ENCODE results near the gene ZMYND15.
"Not testable (repeated sequence)": the region's sequence is repeated elsewhere in the genome, so short reads cannot be mapped to it uniquely, and the experiment has no call there.

ZMYND15 gene, protein sequence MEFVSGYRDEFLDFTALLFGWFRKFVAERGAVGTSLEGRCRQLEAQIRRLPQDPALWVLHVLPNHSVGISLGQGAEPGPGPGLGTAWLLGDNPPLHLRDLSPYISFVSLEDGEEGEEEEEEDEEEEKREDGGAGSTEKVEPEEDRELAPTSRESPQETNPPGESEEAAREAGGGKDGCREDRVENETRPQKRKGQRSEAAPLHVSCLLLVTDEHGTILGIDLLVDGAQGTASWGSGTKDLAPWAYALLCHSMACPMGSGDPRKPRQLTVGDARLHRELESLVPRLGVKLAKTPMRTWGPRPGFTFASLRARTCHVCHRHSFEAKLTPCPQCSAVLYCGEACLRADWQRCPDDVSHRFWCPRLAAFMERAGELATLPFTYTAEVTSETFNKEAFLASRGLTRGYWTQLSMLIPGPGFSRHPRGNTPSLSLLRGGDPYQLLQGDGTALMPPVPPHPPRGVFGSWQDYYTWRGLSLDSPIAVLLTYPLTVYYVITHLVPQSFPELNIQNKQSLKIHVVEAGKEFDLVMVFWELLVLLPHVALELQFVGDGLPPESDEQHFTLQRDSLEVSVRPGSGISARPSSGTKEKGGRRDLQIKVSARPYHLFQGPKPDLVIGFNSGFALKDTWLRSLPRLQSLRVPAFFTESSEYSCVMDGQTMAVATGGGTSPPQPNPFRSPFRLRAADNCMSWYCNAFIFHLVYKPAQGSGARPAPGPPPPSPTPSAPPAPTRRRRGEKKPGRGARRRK

DNA sequence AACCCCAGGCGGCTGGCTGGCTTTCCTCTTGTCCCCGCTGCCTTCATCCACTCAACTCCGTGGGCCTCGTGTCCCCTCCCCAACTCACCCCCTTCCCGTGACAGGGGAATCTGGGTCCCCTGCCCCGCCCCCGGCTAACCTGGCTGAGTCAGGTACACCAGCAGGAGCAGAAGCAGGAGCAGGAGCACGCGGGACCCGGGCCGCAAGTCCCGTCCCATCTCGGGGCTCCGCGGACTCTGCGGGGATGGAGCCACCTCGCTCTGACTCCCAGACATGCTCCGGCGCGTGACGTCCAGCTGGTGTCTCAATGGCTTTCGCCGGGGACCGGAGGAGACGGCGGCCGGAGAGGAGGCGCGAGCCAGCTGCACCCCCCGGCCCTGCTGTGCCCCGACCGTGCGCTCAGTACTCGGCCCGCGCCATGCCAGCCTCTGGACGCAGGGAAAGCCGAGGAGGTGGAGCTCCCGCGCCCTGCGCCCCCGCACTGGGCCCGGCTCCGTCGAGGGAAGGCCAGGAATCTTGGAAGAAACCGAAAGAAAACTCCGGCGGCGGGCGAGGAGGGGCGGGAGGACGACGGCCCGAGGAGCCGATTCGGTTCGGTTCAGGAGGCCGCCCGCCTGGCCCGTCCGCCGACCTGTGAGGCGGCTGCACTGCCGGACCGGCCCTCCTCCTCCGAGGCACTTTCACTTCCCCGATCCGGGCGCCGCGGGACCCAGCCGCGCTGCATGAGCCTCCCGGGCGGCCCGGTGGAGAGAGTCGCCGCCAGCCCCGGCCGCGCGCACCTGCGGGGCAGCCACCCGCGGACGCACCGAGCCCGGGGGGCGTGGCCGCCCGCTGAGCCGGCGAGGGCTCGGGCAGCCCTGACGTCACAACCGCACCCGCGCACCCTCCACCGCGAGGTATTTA is at the start of gene ZMYND15, which contains the start of gene CXCL16:
Gene ZMYND15, plus strand, starts transcription at position 712 of the 903 bp plus-strand sequence. CDS start 716 bp downstream, outside the sequence.
Gene CXCL16, minus strand, starts transcription at position 807 of the 903 bp plus-strand sequence. Its CDS starts 589 bp downstream, at position 218.
- DNase-seq: no peak

DNA sequence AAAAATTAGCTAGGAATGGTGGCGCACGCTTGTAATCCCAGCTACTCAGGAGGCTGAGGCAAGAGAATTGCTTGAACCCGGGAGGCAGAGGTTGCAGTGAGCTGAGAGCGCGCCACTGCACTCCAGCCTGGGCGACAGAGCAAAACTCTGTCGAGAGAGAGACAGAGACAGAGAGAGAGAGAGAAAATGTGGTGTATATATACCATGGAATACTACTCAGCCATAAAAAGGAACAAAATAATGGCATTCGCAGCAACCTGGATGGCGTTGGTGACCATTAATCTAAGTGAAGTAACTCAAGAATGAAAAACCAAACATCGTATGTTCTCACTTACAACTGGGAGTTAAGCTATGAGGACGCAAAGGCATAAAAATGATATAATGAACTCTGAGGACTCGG is 49.8 kb upstream of the ZMYND15 start:
- not testable (repeated sequence) for DNase-seq

DNA sequence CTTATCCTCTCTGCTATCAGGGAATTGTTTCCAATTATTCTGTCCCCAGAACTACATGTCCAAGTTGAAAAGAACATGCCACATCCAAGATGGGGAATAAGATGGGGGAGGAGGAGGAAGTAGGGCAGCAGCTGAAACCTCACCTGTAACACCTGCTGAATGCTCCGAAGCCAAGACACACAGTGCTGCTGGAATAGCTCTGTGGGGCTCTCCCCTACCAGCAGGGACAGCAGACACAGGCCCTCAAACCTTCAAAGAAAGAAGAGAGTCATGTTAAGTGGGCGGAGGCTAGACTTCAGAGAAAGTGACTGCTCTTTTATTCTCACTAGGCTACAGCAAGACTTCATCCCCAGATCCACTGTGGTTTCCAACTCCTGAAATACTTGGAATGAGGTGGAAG is 48.9 kb upstream of the ZMYND15 start:
- no peak for DNase-seq

DNA sequence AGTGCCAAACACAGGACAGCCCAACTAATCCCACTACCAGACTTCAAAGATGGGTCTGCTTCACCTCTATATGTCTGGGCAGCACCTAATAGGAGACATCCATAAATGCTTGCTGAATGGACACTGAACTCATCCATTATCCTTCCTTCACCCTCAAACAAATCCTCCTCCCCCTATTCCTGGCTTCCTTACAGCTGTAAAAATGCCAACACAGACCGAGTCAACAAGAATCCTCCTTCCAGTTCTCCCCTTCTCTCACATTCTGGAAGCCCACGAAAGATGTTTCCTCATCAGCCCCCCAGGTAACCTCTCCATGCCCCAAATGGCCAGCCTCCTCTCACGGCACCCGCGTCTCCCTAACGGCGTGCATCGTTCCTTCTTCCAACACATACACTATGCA is 47.9 kb upstream of the ZMYND15 start:
- DNase-seq: no peak

DNA sequence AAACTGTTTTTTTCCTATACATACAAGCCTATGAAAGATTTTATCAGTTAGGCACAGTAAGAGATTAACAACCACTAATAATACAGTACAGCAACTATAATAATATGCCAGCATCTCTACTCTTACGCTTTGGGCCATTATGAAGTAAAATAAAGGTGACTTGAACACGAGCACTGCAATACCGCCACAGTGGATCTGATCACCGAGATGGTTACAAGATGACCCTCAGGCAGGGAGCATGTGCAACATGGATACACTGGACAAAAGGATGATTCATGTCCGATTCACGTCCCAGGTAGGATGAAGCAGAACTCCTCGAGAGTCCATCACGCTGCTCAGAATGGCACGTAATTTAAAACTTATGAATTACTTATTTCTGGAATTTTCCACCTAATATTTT is 46.2 kb upstream of the ZMYND15 start:
- DNase-seq: no peak

DNA sequence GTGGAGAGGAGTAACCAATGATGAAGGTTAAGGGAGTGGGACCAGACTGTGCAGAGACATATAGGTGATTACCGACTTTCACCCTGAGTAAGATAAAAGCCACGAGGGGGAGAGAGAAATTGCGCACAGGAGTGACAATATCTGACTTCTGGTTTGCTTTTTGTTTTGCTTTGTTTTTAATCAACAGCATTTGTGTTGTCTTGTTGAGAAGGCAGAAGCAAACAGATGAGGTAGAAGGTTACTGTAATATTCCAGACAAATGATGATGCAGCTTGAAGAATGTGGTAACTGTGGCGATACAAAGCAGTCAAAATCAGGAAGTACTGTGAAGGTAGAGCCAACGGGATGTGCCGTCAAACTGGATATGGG is 43.2 kb upstream of the ZMYND15 start:
- DNase-seq: peak; percentile 12 to 20

DNA sequence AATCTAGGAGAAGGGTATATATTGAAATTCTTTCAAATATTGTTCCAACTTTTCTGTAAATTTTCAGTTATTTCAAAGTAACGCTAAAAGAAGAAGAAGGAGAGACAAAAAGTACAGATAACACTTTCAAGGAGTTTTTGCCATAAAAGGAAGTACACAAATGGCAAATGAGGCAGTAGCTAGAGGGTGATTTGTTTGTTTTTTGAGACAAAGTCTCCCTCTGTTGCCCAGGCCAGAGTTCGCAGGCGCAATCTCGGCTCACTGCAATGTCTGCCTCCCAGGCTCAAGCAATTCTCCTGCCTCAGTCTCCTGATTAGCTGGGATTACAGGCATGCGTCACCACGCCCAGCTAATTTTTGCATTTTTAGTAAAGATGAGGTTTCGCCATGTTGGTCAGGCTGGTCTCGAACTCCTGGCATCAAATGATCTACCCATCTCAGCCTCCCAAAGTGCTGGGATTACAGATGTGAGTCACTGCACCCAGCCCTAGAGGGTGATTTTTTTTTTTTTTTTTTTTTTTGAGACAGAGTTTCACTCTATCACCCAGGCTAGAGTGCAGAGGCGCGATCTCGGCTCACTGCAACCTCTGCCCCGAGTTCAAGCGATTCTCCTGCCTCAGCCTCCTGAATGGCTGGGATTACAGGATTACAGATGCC is 40.1 kb upstream of the ZMYND15 start:
- DNase-seq: not testable (repeated sequence)

DNA sequence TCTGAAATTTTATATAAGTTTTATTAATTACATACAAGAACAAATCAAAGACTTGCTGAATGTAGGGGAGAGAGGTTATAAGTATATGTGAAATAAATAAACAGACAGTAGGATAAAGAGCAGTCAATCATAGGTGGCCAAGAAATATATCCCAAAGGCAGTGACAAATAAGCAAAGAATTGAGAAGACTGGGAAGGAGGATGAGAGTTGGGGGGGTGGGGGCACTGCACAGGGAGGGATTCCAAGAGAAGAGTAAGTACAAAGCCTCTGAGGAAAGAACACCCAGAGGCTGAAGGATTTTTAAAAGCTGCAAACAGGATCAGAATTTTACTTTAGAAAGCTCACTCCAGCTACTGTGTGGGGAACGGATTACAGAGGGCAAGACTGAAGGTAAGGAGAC is 38.5 kb upstream of the ZMYND15 start:
- DNase-seq: no peak

DNA sequence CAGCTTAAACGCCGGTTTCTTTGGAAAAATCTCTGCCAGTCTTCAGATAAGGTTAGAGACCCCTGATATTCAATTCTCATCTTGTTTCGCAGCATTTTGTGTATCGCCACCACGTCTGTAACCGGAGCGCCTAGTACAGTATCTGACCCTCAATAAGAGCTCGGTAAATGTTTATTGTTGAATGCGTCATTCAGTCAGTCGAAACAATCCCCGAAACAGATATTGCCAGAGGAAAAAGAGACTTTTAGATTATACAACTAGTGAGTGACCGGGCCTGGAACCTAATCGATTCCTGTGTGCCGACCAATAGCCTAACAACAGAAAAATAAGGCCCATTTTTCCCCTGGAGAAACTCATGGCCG is 36.3 kb upstream of the ZMYND15 start:
- DNase-seq: no peak

DNA sequence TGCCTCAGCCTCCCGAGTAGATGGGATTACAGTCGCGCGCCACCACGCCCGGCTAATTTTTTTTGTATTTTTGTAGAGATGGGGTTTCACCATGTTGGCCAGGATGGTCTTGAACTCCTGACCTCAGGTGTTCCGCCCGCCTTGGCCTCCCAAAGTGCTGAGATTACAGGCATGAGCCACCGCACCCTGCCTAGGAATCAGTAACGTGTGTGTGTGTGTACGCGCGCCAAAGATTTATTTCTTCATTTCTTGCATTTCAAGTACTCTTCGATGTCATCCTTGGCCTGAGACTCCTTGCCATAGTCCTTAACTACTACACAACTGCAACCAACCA is 35.1 kb upstream of the ZMYND15 start:
- not testable (repeated sequence) for DNase-seq

DNA sequence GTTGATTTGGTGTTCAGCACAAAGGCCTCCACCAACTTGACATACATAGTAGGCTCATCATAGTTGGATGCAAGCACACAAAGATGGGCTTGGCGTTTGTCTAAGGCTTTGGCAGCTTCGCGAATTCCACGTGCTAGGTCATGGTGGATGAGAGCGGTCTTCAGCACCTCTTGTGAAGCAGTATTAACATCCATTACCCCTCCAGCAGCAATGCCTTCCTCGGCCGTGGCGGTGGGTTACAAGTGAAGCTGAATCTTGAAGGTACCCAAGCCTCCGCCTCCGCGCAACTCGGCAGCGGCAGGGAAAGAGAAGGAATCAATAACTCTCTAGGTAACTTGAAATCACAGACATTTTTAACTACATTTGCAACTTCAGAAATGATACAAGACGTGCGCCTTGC is 34.6 kb upstream of the ZMYND15 start:
- DNase-seq: no peak

DNA sequence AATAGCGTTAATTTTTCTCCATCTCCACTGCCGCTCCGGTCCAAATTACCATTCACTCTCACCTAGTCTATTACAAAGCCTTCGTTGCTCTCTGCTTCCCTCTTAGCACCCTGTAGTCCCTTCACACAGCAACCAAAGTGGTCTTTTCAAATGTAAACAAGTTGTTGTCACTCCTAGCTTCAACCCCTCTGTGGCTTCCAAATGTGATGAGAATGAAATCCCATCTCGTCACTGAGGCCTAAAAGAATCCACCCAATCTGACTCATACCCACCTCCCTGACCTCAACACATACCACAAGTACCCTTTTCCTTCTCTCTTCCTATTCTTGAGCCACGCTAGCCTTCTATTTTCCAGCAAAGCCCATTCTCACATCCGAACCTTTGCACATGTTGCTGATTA is 33.5 kb upstream of the ZMYND15 start:
- no peak for DNase-seq

DNA sequence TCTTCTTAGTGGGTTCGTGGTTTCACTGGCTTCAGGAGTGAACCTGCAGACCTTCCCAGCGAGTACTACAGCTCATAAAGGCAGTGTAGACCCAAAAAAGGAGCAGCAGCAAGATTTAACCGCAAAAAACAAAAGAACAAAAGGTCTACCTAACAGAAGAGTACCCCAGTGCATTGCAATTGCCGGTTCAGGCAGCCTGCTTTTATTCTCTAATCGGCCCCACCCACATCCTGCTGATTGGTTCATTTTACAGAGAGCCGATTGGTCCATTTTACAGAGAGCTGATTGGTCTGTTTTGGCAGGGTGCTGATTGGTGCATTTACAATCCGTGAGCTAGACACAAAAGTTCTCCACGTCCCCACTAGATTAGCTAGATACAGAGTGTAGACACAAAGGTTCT is 31.2 kb upstream of the ZMYND15 start:
- DNase-seq: no peak

DNA sequence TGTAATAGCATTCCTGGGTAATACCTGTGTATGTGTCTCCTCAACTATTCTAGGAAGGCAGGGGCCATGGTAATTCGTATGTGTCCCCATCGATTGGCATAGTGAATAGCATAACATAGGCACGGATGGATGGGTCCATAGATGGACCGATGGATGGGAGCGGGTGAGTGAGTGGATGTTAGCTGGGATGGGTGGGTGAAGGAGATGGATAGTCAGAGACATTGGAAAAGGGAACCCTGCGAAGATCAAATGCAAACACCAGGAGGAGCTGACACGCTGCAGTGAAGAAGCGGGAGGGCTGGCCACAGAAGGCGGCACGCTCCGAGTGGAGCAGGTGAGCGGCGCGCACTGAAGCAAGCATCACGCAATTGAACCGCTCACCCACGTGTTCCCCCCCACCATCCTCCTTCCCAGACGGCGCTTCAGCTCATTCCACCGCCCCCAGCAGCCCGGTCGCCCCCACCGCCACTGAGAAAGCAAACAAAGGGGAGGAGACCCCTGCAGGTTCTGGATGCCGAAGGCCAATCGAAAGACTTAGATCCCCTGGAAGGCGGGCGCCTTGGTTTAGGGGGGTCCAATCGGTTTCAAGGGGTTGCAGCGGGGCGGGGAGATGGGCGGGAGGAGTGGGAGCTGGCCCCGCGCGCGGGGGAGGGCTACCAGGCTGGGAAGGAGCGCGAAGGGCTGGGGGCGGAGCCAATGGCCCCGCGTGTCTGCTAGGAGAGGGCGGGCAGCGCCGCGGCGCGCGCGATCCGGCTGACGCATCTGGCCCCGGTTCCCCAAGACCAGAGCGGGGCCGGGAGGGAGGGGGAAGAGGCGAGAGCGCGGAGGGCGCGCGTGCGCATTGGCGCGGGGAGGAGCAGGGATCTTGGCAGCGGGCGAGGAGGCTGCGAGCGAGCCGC is 29.6 kb upstream of the ZMYND15 start, which contains the start of gene ARRB2:
Gene ARRB2, plus strand, starts transcription at position 839 of the 899 bp plus-strand sequence. CDS start 90 bp downstream, outside the sequence.
- peak; percentile 85 to 90 for DNase-seq

DNA sequence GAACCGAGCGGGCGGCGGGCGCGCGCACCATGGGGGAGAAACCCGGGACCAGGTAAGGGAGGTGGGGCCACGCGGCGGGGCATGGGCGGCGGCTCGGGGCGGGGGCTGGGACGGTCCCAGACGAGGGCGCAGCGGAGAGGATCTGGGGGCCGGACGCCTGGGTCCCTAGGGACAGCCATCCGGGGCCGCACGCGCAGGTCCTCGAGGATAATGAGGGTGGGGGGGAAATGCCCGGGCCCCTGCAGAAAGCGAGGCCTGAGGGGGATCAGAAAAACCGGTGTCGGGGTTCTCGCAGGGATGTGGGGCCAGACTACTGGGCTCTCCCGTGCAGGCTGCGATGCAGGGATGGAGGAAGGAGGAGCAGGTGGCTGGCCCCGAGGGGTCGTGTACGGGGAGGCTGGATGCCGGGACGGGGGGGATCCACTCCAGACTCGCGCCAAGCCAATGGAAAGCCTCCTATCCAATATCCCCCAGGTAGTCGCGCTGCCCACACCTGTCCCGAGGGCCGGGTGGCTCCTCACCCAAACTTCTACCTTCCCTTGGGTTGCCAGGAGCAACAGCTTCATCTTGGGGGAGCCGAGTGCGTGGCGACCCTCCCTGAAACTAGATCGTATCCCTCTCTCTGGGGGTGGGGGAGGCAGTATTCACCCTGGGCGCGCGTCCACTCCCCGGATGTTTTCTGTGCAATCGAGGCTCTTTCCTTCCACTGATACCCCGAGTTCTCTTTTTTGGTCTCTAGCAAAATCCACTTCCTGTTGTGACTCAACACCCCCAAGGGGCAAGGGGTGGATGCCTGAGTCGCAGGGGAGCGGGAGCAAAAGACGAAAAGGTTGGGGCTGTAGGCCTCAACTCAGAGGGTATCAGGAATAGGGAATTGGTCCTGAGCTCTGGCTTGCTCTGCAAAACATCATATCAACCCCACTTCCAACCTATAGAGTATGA is 28.7 kb upstream of the ZMYND15 start:
- peak; percentile 59 to 64 for DNase-seq

DNA sequence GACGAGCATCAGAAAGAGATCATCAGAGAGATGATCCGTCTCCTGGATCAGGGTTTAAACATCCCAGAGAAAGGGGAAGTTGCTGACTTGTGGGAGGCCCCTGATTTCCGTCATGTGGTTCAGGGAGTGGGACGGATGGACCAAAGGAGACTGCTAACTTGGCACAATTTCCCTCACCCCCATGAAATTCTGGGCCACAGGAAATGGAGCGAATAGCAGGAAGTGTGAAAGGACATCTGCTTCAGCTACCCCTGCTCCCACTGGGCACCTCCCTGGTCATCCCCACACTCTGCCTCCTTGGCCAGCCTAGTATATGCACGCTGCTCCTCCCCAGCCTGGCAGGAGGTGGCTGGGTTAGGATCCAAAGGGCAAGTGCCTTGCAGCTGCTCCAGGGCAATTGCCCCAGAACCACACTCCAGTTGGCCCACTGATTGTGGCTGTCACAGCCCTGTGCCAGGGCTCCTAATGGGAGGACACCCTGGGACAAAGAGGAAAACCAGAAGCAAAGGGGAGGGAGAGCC is 27.9 kb upstream of the ZMYND15 start:
- peak; percentile 76 to 83 for DNase-seq

DNA sequence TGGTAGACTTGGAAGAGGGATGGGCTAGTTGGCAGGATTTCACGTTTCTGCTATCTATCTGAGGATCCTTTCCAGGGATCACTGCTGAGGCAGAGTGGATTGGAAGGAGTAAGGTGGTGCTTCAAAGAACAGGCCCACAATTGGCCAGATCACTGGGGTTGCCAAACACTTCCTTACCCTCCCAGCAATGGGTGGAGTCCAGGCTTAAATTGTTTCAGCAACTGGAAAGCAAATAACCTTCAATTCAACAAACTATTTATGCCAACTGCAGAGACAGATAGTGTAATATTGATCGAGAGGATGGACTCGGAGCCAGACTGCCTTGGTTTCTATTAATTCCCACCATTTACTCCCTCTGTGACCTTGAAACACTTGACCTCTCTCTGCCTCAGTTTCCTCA is 27.1 kb upstream of the ZMYND15 start:
- no peak for DNase-seq

DNA sequence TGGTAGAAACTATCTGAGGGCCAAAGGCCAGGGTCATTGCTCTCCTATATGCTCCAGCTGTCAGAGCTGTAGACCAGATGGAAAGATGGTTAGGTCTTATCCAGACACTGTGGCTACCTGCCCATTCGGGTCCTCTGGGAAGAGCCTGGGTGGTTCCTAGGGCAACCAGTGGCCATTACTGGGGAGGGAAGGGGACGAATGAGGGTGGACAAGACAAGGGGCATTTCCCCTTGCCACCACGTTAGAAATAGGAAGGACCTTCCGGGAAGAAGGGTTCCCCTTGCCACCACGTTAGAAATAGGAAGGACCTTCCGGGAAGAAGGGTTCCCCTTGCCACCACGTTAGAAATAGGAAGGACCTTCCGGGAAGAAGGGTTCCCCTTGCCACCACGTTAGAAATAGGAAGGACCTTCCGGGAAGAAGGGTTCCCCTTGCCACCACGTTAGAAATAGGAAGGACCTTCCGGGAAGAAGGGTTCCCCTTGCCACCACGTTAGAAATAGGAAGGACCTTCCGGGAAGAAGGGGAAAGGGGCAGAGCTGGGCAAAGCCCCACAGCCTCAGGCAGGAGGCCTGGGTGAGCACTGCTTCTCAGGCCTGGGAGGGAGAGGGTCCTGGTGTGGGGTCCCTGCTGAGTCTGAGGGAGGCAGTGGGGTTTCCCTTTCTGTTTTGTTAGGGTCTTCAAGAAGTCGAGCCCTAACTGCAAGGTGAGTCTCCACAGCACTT is 25.1 kb upstream of the ZMYND15 start:
- DNase-seq: not testable (repeated sequence)

DNA sequence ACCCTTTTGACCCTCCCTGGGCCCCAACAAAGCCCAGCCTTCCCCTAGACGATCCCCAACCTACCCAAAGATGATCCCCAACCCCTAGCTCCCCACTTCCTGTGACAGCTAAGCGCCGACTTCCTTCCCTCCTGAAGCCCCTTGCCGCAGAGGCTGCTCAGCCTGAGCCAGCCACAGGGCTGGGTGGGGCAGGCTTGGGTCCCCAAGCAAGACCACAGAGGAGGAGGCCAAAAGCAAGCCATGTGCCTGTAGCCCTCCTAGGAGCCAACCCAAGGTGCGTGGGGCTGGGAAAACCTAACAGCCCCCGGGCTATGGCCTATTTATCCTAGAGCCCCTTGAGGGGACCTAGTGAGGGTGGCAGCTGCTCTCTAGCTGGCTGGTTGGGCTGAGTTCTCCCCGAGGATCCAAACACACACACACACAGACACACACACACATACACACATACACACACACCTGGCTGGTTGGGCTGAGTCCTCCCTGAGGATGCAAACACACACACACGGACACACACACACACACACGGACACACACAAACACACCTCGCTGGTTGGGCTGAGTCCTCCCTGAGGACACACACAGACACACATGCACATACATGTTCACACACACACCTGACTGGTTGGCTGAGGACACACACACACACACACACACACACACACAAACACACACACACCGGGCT is 24.4 kb upstream of the ZMYND15 start:
- peak; percentile 24 to 52 for DNase-seq
